PC-3 (cell line): ENCODE results near the gene STPG2.

Experiments
- CTCF ChIP-seq: fragments of 300-600 bp; sonication (generic); conservative IDR thresholded peaks from 2 replicates; pipeline ENCODE4 v1.5.1; 2017; ENCODE audit warnings: antibody characterized with exemption, low read depth, mild to moderate bottlenecking, low read length
- EZH2 ChIP-seq: fragments of 300-600 bp; sonication (generic); IDR thresholded peaks from one replicate; pipeline ENCODE4 v1.6.1; 2017; ENCODE audit warnings: antibody characterized with exemption, mild to moderate bottlenecking, low read length; ENCODE audit not compliant: unreplicated experiment

- TF ChIP-seq CTCF (no peak), EZH2 (no peak)
Observed at GRCh38 chr4:98110929-98111328, 32.3 kb downstream of the STPG2 start.
